SK-N-SH treated with all-trans-retinoic acid at 6 μM for 48 hours (cell line): Measurements from ENCODE around the gene VWF.

Experiments
- ATAC-seq: fragments of 200-7000 bp; cut with Tn5 transposase; 3 replicates; pipeline ENCODE4 v1.9.1; 2020; ENCODE audit warnings: mild to moderate bottlenecking, moderate library complexity
- ARNTL ChIP-seq: fragments of 450-650 bp; formaldehyde crosslinking; IDR thresholded peaks from 2 replicates; pipeline ENCODE4 v1.5.0; 2020; ENCODE audit warnings: low read depth, mild to moderate bottlenecking, moderate library complexity, borderline replicate concordance
- BACH2 ChIP-seq: fragments of 250-450 bp; sonication (Bioruptor Pico); IDR thresholded peaks from 2 replicates; pipeline ENCODE4 v1.9.0; 2021; ENCODE audit warnings: mild to moderate bottlenecking, borderline replicate concordance
- CREB5 ChIP-seq: fragments of 250-450 bp; sonication (Bioruptor Pico); IDR thresholded peaks from 2 replicates; pipeline ENCODE4 v1.5.1; 2020; ENCODE audit warnings: low read depth, mild to moderate bottlenecking, moderate library complexity
- CSDC2 ChIP-seq: fragments of 250-450 bp; sonication (Bioruptor Pico); IDR thresholded peaks from 2 replicates; pipeline ENCODE4 v1.5.0; 2020; ENCODE audit warnings: mild to moderate bottlenecking, moderate library complexity
- CSRNP3 ChIP-seq: fragments of 250-450 bp; sonication (Bioruptor Pico); IDR thresholded peaks from 2 replicates; pipeline ENCODE4 v1.5.1; 2021; ENCODE audit warnings: mild to moderate bottlenecking, moderate library complexity
- ESRRG ChIP-seq: fragments of 250-450 bp; sonication (Bioruptor Pico); IDR thresholded peaks from 2 replicates; pipeline ENCODE4 v1.6.1; 2021; ENCODE audit warnings: mild to moderate bottlenecking
- GLIS3 ChIP-seq: fragments of 250-450 bp; sonication (Bioruptor Pico); IDR thresholded peaks from 2 replicates; pipeline ENCODE4 v1.5.0; 2020; ENCODE audit warnings: mild to moderate bottlenecking, moderate library complexity
- ISL1 ChIP-seq: fragments of 250-450 bp; sonication (Bioruptor Pico); IDR thresholded peaks from 2 replicates; pipeline ENCODE4 v2.1.2; 2022; ENCODE audit warnings: mild to moderate bottlenecking, moderate library complexity
- OSR1 ChIP-seq: fragments of 250-450 bp; sonication (Bioruptor Pico); IDR thresholded peaks from 2 replicates; pipeline ENCODE4 v1.8.0; 2022; ENCODE audit warnings: moderate library complexity, mild to moderate bottlenecking, inconsistent platforms
- PATZ1 ChIP-seq: fragments of 250-450 bp; sonication (Bioruptor Pico); IDR thresholded peaks from 2 replicates; pipeline ENCODE4 v1.8.0; 2020; ENCODE audit warnings: mild to moderate bottlenecking, moderate library complexity, borderline replicate concordance
- POU6F1 ChIP-seq: fragments of 250-450 bp; sonication (Bioruptor Pico); IDR thresholded peaks from 2 replicates; pipeline ENCODE4 v1.8.0; 2021; ENCODE audit warnings: low read depth, mild to moderate bottlenecking, moderate library complexity, borderline replicate concordance
- PPARA ChIP-seq: fragments of 250-450 bp; sonication (Bioruptor Pico); IDR thresholded peaks from 2 replicates; pipeline ENCODE4 v1.5.0; 2020; ENCODE audit warnings: mild to moderate bottlenecking, borderline replicate concordance
- RARB ChIP-seq: fragments of 250-450 bp; sonication (Bioruptor Pico); IDR thresholded peaks from 2 replicates; pipeline ENCODE4 v1.8.0; 2021; ENCODE audit warnings: mild to moderate bottlenecking, moderate library complexity
- SNAI2 ChIP-seq: fragments of 250-450 bp; sonication (Bioruptor Pico); IDR thresholded peaks from 2 replicates; pipeline ENCODE4 v1.5.0; 2020; ENCODE audit warnings: mild to moderate bottlenecking, moderate library complexity
- TCF4 ChIP-seq: fragments of 250-450 bp; sonication (Bioruptor Pico); IDR thresholded peaks from 2 replicates; pipeline ENCODE4 v1.8.0; 2021; ENCODE audit warnings: mild to moderate bottlenecking, moderate library complexity, borderline replicate concordance
- TOX ChIP-seq: fragments of 250-450 bp; sonication (Bioruptor Pico); IDR thresholded peaks from 2 replicates; pipeline ENCODE4 v1.8.0; 2021; ENCODE audit warnings: mild to moderate bottlenecking, moderate library complexity, borderline replicate concordance
- TSHZ2 ChIP-seq: fragments of 250-450 bp; sonication (Bioruptor Pico); IDR thresholded peaks from 2 replicates; pipeline ENCODE4 v1.5.0; 2020; ENCODE audit warnings: mild to moderate bottlenecking, moderate library complexity
- ZC3H10 ChIP-seq: fragments of 250-450 bp; sonication (Bioruptor Pico); IDR thresholded peaks from 2 replicates; pipeline ENCODE4 v1.5.1; 2021; ENCODE audit warnings: mild to moderate bottlenecking, moderate library complexity
- ZFP30 ChIP-seq: fragments of 450-650 bp; formaldehyde crosslinking; IDR thresholded peaks from 2 replicates; pipeline ENCODE4 v1.5.0; 2022; ENCODE audit warnings: mild to moderate bottlenecking, moderate library complexity
- ZNF565 ChIP-seq: fragments of 450-650 bp; formaldehyde crosslinking; conservative IDR thresholded peaks from 2 replicates; pipeline ENCODE4 v1.5.0; 2020; ENCODE audit warnings: low read depth, mild to moderate bottlenecking, moderate library complexity
- ZNF70 ChIP-seq: fragments of 450-650 bp; formaldehyde crosslinking; IDR thresholded peaks from 2 replicates; pipeline ENCODE4 v1.5.0; 2020; ENCODE audit warnings: mild to moderate bottlenecking, moderate library complexity
- ZNF8 ChIP-seq: fragments of 450-650 bp; formaldehyde crosslinking; IDR thresholded peaks from 2 replicates; pipeline ENCODE4 v1.5.0; 2020; ENCODE audit warnings: mild to moderate bottlenecking, moderate library complexity

VWF gene

GRCh38 chr12:5982106-5982505 lies 142.4 kb downstream of the VWF start:
- TF ChIP-seq ESRRG (CRISPR knock-in tag), result no peak
- no peak for TF ChIP-seq POU6F1
- no peak for TF ChIP-seq RARB (CRISPR knock-in tag)
- TF ChIP-seq PPARA, result no peak
- TF ChIP-seq ARNTL (CRISPR knock-in tag), result no peak
- TF ChIP-seq ZNF70, result no peak
- TF ChIP-seq, all 23 proteins: peak for 0
- ATAC-seq, result no peak

- no peak for ATAC-seq
- TF ChIP-seq PATZ1 (CRISPR knock-in tag) (no peak), TCF4 (CRISPR knock-in tag) (no peak), ZC3H10 (CRISPR knock-in tag) (no peak), TSHZ2 (CRISPR knock-in tag) (no peak), CREB5 (no peak), ISL1 (CRISPR knock-in tag) (no peak), SNAI2 (no peak), TOX (CRISPR knock-in tag) (no peak), BACH2 (CRISPR knock-in tag) (no peak), CSDC2 (CRISPR knock-in tag) (no peak), GLIS3 (CRISPR knock-in tag) (no peak), CSRNP3 (CRISPR knock-in tag) (no peak), ZFP30 (no peak), ZNF565 (CRISPR knock-in tag) (no peak), ARNTL (CRISPR knock-in tag) (no peak), RARB (CRISPR knock-in tag) (no peak), ZNF70 (no peak), ZNF8 (no peak)
Observed at GRCh38 chr12:5977556-5977955, 146.9 kb downstream of the VWF start.

- no peak for TF ChIP-seq OSR1 (CRISPR knock-in tag)
- no peak for TF ChIP-seq PPARA
- no peak for TF ChIP-seq CSDC2 (CRISPR knock-in tag)
- TF ChIP-seq CREB5, result no peak
- no peak for TF ChIP-seq PATZ1 (CRISPR knock-in tag)
- TF ChIP-seq POU6F1, result no peak
- no peak for TF ChIP-seq ISL1 (CRISPR knock-in tag)
- ATAC-seq, result no peak
Observed at GRCh38 chr12:5976711-5977110, 147.8 kb downstream of the VWF start.
